ENCODE measurements around the gene PRKCE.

PRKCE gene

GRCh38 chr2:46064396-46064795, 412.9 kb downstream of the PRKCE start:
- DNase-seq (ENCODE audit: low read depth in 2 of 3, low spot score in 2 of 3): no peak

- DNase-seq (ENCODE audit: low read depth in 2 of 3, low spot score in 2 of 3): no peak
These were observed 413.7 kb downstream of the PRKCE start for GRCh38 chr2:46065152-46065551.

GRCh38 chr2:46066116-46066515, 414.6 kb downstream of the PRKCE start:
- no peak for DNase-seq (ENCODE audit: low read depth in 2 of 3, low spot score in 2 of 3)

- no peak for DNase-seq (ENCODE audit: low read depth in 2 of 3, low spot score in 2 of 3)
These were observed 415.1 kb downstream of the PRKCE start for GRCh38 chr2:46066601-46067000.

GRCh38 chr2:46067062-46067461, 415.6 kb downstream of the PRKCE start:
- no peak for DNase-seq (ENCODE audit: low read depth in 2 of 3, low spot score in 2 of 3)

GRCh38 chr2:46067501-46068305, 416.2 kb downstream of the PRKCE start:
- DNase-seq (ENCODE audit: low read depth in 2 of 3, low spot score in 2 of 3): no peak

- DNase-seq (ENCODE audit: low read depth in 2 of 3, low spot score in 2 of 3): no peak
These were observed 417.2 kb downstream of the PRKCE start for GRCh38 chr2:46068636-46069035.

GRCh38 chr2:46071074-46071473, 419.6 kb downstream of the PRKCE start:
- no peak for DNase-seq (ENCODE audit: low read depth in 2 of 3, low spot score in 2 of 3)

- no peak for DNase-seq (ENCODE audit: low read depth in 2 of 3, low spot score in 2 of 3)
These were observed 420.8 kb downstream of the PRKCE start for GRCh38 chr2:46072101-46072820.

- no peak for DNase-seq (ENCODE audit: low read depth in 2 of 3, low spot score in 2 of 3)
These were observed 422.1 kb downstream of the PRKCE start for GRCh38 chr2:46073540-46074046.

- DNase-seq (ENCODE audit: low read depth in 2 of 3, low spot score in 2 of 3): no peak
These were observed 423.0 kb downstream of the PRKCE start for GRCh38 chr2:46074501-46074900.

- DNase-seq (ENCODE audit: low read depth in 2 of 3, low spot score in 2 of 3): no peak
These were observed 424.4 kb downstream of the PRKCE start for GRCh38 chr2:46075848-46076247.

- DNase-seq (ENCODE audit: low read depth in 2 of 3, low spot score in 2 of 3): no peak
These were observed 424.8 kb downstream of the PRKCE start for GRCh38 chr2:46076251-46076650.

- DNase-seq (ENCODE audit: low read depth in 2 of 3, low spot score in 2 of 3): no peak
These were observed 425.4 kb downstream of the PRKCE start for GRCh38 chr2:46076875-46077274.

- no peak for DNase-seq (ENCODE audit: low read depth in 2 of 3, low spot score in 2 of 3)
These were observed 426.1 kb downstream of the PRKCE start for GRCh38 chr2:46077522-46078107.

GRCh38 chr2:46079985-46080560, 428.6 kb downstream of the PRKCE start:
- DNase-seq (ENCODE audit: low read depth in 2 of 3, low spot score in 2 of 3): no peak

- no peak for DNase-seq (ENCODE audit: low read depth in 2 of 3, low spot score in 2 of 3)
These were observed 431.3 kb downstream of the PRKCE start for GRCh38 chr2:46082531-46083485.

- DNase-seq (ENCODE audit: low read depth in 2 of 3, low spot score in 2 of 3): no peak
These were observed 435.1 kb downstream of the PRKCE start for GRCh38 chr2:46086578-46087070.

GRCh38 chr2:46087492-46087891, 436.0 kb downstream of the PRKCE start:
- DNase-seq (ENCODE audit: low read depth in 2 of 3, low spot score in 2 of 3): no peak

GRCh38 chr2:46091004-46091403, 439.5 kb downstream of the PRKCE start:
- DNase-seq (ENCODE audit: low read depth in 2 of 3, low spot score in 2 of 3): no peak
